GM04503 (cell line): ENCODE results near the gene MOB1B.
"Not testable (repeated sequence)": the region's sequence is repeated elsewhere in the genome, so short reads cannot be mapped to it uniquely, and the experiment has no call there.

Experiments used
- DNase-seq: peaks from one replicate; pipeline ENCODE4 v3.0.0-alpha.2; 2012; ENCODE audit warnings: low read depth

MOB1B gene

DNA sequence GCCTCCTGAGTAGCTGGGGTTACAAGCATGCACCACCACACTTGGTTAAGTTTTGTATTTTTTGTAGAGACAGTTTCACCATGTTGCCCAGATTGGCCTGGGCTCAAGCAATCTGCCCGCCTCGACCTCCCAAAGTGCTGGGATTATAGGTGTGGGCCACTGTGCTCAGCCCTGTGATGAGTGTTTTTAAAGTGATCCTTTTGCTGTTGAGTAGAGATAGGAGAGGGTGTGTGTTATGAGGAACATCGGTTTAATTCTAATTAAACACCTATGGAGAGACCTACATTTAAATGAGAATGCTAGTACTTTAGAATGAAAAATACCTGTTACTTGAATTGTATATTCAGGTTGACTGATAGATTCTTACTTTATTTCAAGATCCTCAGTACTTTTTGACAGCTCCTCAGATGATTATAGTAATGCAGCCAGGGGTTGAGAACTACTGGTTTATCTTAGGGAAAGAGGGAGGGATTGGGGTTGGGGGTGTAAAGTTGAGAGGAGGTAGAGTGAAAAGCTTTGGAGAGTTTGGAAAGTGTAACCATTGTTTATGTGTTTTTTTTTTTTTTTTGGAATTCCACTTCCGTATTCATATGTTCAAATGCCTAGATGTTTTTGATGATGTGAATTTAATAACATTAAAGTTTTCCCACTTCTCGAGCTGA, 54.5 kb downstream of the MOB1B start:
- DNase-seq: no peak

DNA sequence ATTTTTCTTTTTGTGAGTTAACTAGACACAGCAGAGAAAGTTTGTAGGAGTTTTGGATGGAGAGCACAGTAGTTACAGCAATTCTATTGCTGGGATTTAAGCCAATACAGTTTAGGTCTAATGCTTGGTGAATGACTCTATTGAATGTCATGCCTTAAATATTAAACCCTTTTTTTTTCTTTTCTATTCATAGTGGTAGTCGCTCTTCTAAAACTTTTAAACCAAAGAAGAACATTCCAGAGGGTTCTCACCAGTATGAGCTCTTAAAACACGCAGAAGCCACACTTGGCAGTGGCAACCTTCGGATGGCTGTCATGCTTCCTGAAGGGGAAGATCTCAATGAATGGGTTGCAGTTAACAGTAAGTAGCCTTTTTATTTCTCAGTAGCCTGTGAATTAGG, 56.5 kb downstream of the MOB1B start:
- peak; percentile 92 for DNase-seq

DNA sequence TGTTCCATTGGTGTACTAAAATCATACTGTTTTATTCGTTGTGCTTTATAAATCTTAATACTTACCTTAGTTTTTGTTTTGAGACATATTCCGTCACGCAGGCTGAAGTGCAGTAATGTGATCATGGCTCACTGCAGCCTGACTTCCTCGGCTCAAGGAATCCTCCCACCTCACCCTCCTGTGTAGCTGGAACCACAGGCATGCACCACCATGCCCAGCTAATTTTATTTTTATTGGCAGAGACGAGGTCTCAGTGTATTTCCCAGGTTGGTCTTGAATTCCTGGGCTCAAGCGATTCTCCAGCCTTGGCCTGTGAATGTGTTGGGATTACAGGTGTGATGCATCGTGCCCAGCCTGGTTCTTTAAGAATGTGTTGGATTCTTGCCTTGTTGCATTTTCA, 66.9 kb downstream of the MOB1B start:
- no peak for DNase-seq

DNA sequence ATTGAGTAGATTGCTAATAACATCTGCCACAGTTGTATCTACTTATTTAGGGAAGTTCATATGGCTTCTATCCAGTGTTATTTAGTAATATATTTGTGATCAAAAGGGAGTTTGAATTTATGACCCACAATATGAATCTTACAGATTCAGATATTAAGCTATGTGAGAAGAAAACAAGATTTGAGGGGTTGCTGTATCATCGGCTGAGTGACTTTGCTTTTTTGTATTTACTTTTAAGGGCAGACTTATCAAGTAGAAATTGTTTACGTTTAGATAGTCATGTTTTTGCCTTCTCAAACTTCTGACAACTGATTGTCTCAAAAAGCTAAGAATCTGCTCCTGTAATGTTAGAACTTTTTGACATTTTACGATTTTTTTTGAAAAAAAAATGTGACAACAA, 74.1 kb downstream of the MOB1B start:
- no peak for DNase-seq

DNA sequence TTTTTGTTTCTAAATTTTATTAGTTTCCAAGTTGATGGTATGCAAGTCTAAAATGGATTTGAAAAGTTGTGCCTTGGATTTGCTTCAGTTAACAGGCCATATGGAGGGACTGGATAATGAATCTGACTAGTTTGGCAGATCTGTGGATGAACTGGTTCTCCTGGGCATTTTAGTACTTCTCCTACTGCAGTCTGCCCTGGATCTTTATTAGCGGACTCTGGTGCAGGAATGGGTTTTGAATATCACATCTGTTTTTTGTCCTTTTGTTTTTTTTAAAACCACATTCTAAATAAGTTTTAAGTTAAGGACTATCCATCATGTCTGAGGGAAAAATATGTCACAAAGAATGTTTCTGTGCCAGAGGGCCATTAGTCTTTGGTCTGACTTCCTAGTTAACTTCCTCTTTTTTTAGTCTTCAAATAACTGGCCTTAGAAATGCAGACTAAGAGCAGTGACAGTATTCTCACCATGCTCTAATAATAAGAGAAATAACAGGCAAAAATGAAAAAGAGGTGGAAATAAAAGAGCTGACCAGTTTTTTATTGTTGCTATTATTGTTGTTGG, 77.4 kb downstream of the MOB1B start:
- no peak for DNase-seq

DNA sequence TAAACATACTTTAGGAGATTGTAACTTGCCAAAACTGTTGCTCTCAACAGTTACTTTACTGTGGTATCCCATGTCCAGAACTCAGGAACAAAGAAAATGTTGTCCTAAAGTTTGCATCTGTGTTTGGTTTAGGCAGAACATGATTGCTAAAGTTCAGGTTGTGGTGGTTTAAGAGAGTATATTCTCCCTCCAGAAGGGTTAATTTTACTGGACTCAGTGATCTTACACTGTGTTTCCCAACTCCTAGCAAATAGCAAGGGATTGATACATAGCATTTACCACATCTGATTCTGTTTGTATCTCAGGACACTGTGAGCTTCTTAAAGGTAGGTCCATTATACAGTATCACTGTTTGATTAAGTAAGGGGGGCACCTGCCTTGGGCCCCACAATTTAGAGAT, 78.0 kb downstream of the MOB1B start:
- no peak for DNase-seq

DNA sequence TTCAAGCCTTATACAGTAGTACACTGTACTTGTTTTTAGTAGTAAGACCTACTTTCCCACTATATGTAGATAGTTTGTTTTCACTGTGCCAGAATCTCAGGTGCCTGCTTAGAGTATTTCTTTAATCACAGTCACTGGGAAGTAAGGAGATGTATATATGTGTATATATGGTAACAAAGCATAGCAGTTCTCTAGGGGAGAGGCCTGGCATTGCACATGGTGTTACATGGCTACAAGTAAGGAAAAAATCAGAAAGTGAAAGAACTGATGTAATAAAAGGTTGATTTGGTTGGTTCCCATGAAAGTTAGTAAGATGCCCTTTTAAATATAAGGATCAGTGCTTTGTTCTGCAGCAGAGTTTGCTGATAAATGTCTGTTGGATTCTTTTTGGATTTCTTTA, 81.9 kb downstream of the MOB1B start:
- no peak for DNase-seq

DNA sequence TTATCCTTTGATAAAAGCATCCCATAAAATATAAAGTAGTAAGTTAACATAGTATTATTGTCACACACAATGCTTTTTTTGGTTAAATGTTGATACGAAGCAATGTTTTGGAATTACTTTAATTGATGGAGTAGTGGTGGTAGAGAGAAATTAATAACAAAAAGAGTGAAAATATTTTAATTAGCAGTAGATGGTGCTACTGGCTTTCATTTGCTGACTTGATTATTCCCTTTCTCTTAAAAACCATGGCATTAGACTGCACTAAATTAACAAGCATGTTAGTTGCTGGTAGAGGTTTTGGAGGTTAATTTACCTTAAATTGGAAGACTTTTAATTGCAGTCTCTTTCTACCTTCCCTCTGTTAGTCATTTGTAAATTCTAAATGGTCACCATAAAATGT, 82.4 kb downstream of the MOB1B start:
- DNase-seq: no peak

DNA sequence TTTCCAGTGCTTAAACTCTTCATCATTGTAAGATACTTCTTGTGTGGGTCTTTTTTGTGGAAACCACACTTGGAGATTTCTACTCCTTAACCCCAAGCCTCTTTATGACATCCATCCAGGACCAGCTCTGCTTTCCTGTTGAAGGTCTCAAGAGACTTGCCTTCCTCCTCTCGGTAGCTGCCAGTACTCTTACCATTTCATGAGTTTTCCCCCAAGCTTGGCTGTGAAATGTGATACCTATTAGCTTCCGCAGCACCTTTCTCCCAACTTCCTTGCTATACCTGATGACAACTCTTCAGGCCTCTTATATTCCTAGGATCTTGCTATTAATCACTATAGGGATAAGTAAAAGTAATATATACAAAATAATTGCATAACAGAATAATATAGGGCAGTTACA, 89.4 kb downstream of the MOB1B start:
- no peak for DNase-seq

DNA sequence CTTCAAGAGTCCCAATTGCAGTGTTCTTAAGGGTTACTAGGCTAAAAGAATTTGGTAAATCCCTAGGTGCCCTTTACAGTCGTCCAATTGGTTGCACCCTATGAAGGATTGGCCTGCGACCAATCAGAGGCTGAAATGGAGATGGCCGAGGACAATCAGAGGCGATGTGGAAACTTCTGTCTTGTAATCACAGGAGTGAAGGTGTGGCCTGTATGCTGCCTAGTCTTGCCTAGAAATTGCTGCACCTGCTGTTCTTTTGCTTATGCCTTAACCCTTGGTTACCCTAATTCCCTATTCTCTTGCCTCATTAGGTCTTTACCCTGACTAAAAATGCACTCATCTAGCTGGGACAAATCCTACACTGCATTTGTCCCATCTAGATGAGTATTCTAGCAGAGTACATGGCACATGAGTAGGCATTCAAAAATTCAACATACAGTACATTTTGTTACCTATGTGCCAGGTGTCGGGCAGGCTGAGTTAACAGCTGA, 90.3 kb downstream of the MOB1B start:
- no peak for DNase-seq

DNA sequence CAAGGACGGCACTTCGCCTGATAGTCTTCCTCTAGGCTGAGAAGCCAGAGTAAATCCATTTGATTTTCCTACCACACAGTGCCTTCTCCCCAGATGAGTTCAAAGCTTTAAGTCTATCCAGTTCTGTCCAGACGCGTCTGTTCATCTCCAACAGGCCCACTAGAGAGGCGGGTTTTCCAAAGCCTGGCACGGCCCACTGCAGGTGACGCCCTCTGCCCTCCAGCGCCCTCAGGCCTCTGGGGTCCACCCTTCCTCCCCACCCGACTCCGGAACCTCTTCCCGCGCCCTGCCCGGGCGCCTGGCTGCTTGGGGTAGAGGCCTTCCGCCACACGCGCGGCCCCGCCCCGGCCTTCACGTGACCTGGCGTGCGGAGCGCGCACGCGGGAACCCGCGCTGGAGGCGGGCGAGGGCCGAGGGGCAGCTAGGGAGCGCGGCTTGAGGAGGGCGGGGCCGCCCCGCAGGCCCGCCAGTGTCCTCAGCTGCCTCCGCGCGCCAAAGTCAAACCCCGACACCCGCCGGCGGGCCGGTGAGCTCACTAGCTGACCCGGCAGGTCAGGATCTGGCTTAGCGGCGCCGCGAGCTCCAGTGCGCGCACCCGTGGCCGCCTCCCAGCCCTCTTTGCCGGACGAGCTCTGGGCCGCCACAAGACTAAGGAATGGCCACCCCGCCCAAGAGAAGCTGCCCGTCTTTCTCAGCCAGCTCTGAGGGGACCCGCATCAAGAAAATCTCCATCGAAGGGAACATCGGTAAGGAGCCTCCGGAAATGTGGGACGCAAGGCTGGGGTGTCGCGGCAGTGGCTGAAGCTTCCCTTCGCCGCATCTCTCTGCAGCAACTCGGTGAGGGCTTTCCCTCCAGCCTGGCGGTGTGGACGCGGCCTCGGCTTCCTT, 91.3 kb downstream of the MOB1B start, which contains the start of gene DCK:
Gene DCK (plus strand): TSS at position 469 of the 888 bp plus-strand sequence. CDS start 187 bp downstream, at position 656.
- DNase-seq: peak; percentile 63

DNA sequence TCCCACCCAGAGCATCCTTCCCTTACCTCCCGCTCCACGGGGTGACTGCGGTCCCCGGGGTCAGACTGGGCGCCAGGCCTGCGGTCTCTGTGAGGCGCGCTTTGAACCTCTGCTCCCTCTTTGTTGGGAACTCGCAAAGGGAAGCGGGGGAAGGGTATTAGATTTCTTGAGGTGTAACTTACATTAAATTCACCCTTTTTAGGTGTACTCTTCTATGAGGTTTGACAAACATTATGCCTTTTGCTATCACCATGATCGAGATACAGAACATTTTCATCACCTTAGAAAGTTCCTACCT, 91.8 kb downstream of the MOB1B start:
- no peak for DNase-seq

DNA sequence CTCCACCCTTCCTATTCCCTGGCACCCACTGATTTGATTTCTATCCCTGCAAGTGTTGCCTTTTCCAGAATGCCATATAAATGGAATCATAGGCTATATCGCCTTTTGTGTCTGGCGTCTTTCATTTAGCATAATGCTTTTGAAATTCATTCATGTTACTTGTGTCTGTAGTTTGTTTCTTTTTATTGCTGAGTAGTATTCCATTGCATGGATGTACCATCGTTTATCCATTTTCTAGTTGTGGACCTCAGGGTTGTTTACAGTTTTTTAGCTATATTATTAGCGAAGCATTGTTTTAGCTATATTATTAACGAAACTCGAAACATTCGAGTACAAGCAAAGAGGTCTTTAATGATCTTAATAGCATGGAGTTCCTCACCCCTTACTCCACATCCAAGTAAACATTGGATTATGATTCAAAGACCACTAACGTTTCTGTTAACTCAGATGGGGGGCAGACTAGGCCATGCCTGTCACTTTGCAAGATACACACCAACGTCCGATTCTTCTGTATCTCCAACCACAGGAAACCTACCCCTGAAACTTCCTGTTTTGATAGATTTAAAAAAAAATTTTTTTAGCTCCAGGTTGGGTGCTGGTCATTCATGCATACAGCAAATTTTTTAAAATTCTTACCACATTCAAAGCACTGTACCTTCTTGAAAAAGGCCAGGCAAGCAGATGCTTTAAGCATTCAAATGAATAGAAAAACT, 92.4 kb downstream of the MOB1B start:
- DNase-seq: no peak

DNA sequence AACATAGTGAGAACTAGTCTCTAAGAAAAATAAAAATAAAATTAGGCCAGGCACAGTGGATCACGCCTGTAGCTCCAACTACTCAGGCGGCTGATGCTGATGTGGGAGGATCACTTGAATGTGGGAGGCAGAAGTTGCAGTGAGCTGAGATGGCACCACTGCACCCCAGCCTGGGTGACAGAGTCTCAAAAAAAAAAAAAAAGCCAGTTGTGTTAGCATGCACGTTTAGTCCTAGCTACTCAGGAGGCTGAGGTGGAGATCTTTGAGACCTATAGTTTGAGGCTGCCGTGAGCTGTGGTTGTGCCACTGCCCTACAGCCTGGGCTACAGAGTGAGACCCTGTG, 93.8 kb downstream of the MOB1B start:
- no peak for DNase-seq

DNA sequence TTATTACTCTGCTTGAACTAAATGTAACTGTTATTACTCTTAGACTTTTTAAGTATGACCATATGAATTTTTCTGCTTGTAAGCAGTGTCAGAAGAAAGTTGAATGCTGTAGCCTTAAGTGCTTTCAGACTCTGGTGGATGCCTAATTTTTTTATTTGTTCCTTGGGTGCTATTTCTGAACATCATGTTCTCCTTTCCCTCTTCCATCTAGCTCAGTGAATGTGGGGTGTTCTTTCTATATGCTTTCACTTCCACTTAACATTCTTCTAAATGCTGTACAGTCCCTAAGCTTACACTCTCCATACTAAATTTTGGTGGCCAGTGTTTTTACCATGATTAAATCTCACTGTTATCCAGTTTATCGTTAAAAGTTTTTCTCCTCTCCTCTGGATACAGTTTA, 94.9 kb downstream of the MOB1B start:
- no peak for DNase-seq

DNA sequence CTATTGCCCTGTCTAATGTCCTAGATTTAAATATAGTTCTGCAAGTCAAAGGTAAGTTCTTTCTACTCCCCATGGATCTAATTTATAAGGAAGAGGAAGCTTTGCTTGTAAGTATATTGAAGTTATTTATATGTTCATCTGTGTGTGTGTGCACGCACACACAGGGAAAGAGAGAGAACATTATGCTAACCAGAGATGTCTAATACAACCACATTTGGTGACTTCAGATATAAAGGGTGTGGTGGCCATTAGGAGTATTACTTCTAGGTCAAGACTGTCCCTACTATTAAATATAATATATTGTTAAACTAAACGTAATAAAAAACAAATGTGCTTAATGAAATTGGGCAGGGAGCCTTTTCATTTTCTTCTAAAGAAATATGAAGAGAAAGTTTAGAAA, 95.4 kb downstream of the MOB1B start:
- DNase-seq: no peak

DNA sequence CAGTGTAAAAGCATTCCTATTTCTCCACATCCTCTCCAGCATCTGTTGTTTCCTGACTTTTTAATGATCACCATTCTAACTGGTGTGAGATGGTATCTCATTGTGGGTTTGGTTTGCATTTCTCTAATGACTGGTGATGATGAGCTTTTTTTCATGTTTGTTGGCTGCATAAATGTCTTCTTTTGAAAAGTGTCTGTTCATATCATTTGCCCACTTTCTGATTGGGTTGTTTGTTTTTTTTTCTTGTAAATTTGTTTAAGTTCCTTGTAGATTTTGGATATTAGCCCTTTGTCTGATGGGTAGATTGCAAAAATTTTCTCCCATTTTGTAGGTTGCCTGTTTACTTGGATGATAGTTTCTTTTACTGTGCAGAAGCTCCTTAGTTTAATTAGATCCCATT, 97.5 kb downstream of the MOB1B start:
- not testable (repeated sequence) for DNase-seq

DNA sequence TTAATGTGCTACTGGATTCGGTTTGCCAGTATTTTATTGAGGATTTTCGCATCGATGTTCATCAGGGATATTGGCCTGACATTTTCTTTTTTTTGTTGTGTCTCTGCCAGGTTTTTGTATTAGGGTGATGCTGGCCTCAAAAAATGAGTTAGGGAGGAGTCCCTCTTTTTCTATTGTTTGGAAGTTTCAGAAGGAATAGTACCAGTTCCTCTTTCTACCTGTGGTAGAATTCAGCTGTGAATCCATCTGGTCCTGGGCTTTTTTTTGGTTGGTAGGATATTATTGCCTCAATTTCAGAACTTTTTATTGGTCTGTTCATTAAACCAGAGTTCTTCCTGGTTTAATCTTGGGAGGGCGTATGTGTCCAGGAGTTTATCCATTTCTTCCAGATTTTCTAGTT, 99.2 kb downstream of the MOB1B start:
- not testable (repeated sequence) for DNase-seq

DNA sequence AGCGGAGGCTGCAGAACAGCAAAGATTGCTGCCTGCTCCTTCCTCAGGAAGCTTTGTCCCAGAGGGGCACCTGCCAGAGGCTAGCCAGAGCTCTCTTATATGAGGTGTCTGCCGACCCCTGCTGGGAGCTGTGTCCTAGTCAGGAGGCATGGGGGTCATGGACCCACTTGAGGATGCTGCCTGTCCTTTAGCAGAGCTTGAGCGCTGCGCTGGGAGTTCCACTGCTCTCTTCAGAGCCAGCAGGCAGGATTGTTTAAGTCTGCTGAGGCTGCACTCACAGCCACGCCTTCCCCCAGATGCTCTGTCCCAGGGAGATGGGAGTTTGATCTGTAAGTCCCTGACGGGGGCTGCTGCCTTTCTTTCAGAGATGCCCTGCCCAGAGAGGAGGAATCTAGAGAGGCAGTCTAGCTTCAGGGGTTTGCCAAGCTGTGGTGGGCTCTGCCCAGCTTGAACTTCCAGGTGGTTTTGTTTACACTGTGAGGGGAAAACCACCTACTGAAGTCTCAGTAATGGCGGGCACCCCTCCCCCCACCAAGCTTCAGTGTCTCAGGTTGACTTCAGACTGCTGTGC, 102.2 kb downstream of the MOB1B start:
- DNase-seq: no peak

DNA sequence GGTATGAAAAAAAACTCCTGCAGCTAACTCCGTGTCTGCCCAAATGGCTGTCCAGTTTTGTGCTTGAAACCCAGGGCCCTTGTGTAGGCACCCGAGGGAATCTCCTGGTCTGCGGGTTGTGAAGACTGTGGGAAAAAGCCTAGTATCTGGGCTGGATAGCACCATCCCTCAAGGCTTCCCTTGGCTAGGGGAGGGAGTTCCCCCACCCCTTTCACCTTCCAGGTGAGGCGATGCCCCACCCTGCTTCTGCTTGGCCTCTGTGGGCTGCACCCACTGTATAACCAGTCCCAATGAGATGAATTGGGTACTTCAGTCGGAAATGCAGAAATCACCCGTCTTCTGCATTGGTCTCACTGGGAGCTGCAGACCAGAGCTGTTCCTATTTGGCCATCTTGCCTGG, 102.9 kb downstream of the MOB1B start:
- DNase-seq: not testable (repeated sequence)

DNA sequence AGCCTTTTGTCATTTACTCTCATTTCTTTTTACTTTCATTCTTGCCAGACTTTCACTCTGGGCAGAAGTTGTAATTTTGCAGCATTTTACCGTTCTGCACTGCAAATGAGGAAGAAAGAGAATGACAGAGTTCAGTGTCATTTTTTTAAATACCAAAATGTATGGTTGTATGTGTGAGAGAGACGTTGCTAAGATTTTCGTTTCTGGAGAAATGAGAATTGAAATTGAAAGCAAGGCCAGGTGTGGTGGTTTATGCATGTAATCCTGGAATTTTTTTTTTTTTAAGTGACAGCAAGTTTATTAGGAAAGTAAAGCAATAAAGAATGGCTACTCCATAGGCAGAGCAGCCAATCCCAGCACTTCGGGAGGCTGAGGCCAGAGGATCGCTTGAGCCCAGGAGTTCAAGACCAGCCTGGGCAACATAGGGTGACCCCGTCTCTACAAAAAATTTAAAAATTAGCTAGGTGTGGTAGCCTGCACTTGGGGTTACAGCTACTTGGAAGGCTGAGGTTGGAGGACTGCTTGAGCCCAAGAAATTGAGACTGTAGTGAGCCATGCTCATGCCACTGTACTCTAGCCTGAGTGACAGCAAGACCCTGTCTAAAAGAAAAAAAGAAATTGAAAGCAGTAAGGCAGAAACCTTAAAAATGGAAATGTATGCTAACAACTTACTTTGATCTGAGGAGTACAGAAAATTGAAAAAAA, 104.2 kb downstream of the MOB1B start:
- DNase-seq: no peak

DNA sequence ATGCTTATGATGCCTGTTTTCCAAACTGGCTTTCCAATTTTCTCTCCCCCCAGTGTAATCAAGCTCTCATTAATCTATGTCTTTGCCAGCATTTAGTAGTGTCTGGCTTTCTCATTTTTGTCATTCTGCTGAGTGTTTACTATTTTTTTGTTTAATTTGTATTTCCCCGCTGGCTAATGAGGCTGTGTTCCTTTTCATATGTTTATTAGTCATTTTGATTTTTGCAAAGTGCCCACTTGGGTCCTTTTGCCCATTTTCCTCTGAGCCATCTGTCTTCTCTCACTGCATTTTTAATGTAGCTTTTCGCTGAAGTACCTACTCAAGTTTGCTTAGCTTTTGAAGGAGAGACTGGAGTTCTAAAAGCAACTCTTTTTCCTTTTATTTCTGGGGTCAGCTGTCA, 106.0 kb downstream of the MOB1B start:
- DNase-seq: no peak
